GM10248 (cell line): ENCODE data around the gene ACVR2B.

Experiments
- CTCF ChIA-PET: fragments of 300-600 bp; sonication (Branson Sonifier 250); formaldehyde crosslinking; extraction: SDS; loops from one replicate; lab custom pipeline; 2021; ENCODE audit warnings: antibody characterized with exemption; lab: Yijun Ruan, JAX
- POLR2A ChIA-PET: fragments of 350-650 bp; sonication (Branson Sonifier 250); formaldehyde crosslinking; extraction: SDS; loops from one replicate; lab custom pipeline; 2020; ENCODE audit warnings: antibody characterized with exemption; lab: Yijun Ruan, JAX
- DNase-seq: peaks from one replicate; pipeline ENCODE4 v3.0.0; 2012; ENCODE audit errors: extremely low spot score
- CTCF ChIP-seq: IDR thresholded peaks from 2 replicates; pipeline ENCODE4 v1.5.1; 2012; ENCODE audit warnings: mild to moderate bottlenecking, low read depth; ENCODE audit errors: extremely low read depth, missing control alignments, control extremely low read depth

The ACVR2B gene

GRCh38 chr3:38465588-38466154, 12.0 kb downstream of the ACVR2B start:
- POLR2A ChIA-PET = no interaction called here
- no peak for DNase-seq
- no peak for TF ChIP-seq CTCF
- CTCF ChIA-PET = interaction anchor here (2.1 kb wide), 1 partner anchor 13 kb away, joined by 9 read pairs; no protein-coding TSS in a partner anchor

- DNase-seq = no peak
- CTCF ChIA-PET = interaction anchor here (1.3 to 2.8 kb wide), 3 partner anchors 12 to 502 kb away, joined by 3 to 22 read pairs (median 4); partner anchors contain the start of gene XYLB
- no peak for TF ChIP-seq CTCF
- POLR2A ChIA-PET = no interaction called here
Measured at GRCh38 chr3:38468765-38469164, 15.1 kb downstream of the ACVR2B start.

GRCh38 chr3:38469852-38470251, 16.2 kb downstream of the ACVR2B start:
- no peak for DNase-seq
- TF ChIP-seq CTCF = no peak
- ChIA-PET CTCF (interaction anchor here (1.1 to 2.8 kb wide), 4 partner anchors 11 to 495 kb away, joined by 3 to 22 read pairs (median 3); partner anchors contain the start of gene XYLB), POLR2A (no interaction called here)

GRCh38 chr3:38471260-38471857, 17.7 kb downstream of the ACVR2B start:
- DNase-seq = no peak
- ChIA-PET POLR2A (no interaction called here), CTCF (interaction anchor here (0.7 to 2.8 kb wide), 4 partner anchors 9 to 125 kb away, joined by 3 to 22 read pairs (median 4); partner anchors contain the start of genes EXOG and XYLB)
- TF ChIP-seq CTCF = no peak

GRCh38 chr3:38472342-38472741, 18.7 kb downstream of the ACVR2B start:
- ChIA-PET POLR2A (no interaction called here), CTCF (interaction anchor here (0.7 to 1.7 kb wide), 2 partner anchors 8 to 126 kb away, joined by 3 to 5 read pairs; partner anchors contain the start of gene XYLB)
- TF ChIP-seq CTCF = no peak
- DNase-seq = no peak

- no peak for DNase-seq
- TF ChIP-seq CTCF = no peak
- POLR2A ChIA-PET = no interaction called here
- CTCF ChIA-PET = interaction anchor here (1.7 kb wide), 1 partner anchor 127 kb away, joined by 5 read pairs; the partner anchor contains the start of gene XYLB
Measured at GRCh38 chr3:38473229-38473628, 19.5 kb downstream of the ACVR2B start.
